GM21390 (cell line): ENCODE measurements around the gene LRRK1.

Source experiments
- ATAC-seq: cut with Tn5 transposase; IDR thresholded peaks from one replicate; pipeline ENCODE4 v1.9.1; 2021; ENCODE audit not compliant: unreplicated experiment

Gene LRRK1

DNA sequence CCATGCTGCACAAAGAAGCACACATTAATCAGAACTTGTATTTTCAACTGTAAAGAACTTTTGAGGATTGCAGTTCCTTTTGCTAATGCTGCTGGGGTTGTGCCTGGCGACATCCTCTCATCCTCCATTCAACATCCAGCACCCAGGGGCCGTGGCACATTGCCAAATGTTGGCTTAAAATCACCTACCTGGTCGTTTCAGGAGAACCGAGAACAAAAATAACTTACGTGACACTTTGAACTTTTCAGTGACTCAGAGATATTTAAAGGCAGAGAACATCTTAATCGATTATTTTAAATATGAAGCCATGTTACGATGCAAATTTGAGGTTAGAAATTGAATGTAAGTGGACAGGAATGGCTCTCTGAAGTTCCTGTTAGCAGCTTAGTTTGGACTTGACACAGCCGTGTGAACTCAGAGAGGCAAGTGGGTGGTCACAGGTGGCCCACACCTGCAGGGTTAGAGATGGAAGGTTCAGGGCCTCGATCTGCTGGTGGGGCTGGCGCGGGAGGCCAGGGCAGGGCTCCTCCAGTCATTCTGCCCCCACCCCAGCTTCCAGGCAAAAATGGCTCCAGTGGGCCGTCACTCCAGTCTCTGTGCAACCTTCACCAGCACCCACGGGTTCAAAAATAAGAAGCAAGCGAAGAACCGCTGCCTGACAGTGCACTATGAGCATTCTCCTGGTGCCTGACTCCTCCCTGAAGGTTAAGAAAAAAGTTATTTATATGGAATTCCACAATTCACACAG lies 12.2 kb downstream of the LRRK1 start:
- ATAC-seq: peak; percentile 58

DNA sequence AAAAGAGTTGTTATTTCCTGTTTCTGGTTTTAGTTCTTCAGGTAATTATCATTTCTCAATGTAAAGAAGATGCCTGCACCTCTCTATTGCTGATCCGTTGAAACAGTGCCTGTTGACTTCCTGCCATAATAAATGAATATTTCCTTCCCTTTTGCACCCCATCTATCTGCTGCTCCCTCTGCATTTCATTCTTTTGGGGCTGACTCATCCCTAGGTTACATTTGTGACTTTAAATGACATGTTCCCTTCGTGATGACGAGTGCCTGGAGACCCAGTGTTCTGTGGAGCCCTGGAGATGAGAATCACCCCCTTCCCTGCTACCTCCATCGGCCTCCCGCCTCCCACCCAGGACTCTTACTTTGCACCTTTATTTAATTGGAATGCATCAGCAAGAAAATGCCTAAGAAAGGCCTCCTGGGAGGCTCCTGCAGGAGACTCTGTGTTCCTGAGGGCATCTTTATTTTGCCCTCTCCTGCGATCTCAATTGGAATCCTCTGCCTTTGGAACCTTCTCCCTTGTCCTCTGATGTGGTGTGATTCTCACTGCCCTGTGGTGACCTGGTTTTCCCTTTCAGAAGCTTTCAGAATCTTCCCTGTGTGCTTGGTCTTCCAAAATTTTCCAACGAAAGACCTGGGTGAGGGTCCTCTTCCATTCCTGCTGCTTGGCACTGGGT lies 13.7 kb downstream of the LRRK1 start:
- ATAC-seq: no peak

DNA sequence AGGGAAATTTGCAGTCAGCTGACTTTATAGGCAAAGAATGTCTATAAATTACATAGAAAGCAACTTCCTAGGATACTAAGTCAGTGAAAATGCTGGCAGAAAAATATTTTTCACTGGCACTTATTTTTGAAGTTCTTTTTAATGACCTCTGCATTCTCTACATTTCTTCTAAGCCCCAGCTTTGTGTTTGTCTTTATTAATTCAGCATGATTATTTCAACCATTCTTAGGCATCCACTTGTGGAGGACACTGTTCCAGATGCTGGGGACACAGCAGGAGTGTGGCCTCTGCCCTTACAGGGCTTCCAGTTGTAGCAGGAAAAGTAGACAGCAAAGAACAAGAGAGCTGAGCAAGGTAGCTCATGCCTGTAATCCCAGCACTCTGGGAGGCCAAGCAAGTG lies 15.0 kb downstream of the LRRK1 start:
- ATAC-seq: no peak

DNA sequence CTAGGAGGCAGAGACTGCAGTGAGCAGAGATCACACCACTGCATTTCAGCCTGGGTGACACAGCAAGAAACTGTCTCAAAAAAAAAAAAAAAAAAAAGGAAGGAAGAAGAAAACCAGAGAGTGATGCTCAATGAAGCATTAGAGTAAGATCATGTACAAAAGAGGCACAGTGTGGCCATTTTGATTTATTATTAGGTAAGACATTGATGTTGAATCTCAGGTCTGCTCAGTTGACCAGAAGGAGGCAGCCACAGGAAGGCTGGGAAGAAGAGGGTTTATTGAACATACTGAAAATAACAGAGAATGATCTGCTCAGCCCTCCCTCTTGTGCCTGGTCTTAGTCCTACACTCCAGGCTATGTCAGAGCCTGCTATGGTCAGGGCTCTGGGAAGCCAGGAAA lies 15.6 kb downstream of the LRRK1 start:
- ATAC-seq: no peak

DNA sequence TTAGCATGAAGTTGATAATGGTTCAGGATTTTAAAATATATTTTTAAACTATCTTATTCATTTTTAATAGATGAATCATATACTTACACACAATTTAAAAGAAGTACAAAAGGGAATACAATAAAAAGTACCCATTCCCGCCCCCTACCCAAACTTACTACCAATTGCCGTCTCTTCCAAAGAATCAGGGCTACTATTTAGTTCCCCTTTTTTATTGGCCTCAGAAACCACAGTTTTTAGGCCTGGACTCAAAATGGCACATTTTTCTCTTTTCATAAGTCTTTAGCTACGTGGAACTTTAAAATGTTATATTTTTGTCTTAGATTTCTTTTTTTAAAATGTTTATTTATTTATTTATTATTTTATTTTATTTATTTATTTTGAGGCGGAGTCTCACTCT lies 18.0 kb downstream of the LRRK1 start:
- no peak for ATAC-seq

DNA sequence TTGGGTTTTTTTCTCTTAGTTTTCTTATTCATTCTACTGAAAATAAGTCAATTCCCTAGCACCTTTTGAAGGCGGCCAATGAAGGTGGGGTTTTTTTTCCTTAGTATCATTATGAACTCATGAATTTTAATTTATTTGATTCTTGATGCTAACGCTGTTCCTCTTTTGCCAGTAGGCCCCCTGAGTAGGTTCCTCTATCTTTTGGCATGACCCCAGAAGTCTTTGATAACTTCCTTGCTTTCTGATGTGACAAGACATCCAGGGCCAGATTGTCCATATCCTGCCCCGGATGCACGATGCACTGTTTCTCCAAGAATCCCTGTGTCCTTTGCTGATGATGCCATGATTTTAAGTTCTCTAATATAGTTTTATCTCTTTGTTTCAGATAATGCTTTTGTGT lies 20.6 kb downstream of the LRRK1 start:
- ATAC-seq: no peak

DNA sequence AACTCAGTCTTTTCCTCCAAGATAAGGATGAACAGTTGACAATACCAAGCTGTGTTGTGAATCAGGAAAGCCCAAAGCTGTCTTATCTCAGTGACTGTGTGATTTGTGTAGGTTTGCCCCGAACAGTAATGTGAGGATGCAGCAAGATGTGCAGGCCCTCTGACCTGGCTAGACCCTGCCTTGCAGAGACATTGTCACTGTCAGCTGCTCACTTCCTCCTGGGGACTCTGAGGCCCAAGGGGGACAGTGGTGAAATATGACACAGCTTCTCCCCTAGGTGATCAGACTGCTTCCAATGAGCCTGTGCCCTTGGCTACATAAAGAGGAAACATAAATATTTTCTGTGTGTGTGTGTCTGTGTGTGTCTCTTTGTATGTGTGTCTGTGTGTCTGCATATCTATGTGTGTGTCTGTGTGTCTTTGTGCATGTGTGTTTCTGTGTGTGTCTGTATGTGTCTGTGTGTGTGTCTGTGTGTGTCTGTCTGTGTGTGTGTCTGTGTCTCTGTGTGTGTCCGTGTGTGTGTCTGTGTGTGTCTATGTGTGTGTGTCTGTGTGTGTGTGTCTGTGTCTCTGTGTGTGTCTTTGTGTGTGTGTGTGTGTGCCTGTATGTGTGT lies 21.7 kb downstream of the LRRK1 start:
- ATAC-seq: peak; percentile 59

DNA sequence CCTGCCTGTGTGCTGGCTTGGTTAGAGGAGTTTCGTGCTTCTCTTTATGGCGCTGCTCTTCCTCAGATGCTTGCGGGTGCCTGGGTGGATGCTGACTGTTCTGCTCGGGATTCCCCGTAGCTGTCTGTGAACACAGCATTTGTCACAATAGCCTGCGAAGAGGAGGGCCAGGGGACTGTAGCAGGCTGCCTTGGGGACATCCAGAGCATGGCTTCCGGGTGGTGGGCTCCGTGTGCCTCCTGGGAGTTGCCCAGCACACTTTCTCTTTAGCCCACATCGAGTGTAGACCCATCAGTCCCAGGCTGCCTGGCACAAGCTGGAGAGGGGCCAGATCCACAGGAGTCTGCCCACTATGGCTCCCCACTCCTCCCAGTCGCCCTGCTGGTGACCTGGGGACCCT lies 22.4 kb downstream of the LRRK1 start:
- ATAC-seq: peak; percentile 60

DNA sequence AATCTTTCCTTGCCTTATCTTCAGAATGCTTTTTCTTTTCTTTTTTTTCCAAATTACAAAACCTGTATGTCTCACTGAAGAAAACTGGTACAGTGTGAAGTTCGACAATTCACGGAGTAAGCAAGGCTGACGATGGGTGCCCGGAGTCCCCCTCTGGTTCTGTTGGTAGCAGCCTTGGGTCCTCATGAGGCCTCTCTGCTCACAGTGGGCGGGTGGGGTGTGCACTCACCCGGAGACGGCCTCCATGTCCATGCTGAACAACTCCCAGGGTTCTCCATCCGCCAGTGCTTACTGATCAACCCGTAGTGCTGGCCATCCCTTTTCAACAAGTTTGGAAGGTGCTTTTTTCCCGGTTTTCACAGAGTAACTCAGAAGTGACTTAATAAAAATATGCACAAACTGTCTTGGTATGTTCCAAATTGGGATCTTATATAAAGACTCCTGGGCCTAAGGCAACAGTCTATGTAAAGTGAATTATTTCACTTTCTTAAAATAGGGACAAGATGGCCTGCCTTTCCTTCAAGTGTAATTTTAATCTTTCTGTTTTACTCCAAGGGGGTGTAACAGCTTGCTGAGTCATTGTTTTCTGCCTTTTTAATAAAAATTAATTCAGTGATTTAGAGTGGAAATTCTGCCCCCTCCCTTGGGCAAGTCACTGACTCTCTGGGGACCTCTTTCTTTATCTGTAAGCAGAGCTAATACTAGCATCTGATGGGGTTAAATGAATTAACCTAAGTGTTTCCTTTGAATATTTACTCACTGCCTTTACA lies 23.7 kb downstream of the LRRK1 start:
- ATAC-seq: no peak

DNA sequence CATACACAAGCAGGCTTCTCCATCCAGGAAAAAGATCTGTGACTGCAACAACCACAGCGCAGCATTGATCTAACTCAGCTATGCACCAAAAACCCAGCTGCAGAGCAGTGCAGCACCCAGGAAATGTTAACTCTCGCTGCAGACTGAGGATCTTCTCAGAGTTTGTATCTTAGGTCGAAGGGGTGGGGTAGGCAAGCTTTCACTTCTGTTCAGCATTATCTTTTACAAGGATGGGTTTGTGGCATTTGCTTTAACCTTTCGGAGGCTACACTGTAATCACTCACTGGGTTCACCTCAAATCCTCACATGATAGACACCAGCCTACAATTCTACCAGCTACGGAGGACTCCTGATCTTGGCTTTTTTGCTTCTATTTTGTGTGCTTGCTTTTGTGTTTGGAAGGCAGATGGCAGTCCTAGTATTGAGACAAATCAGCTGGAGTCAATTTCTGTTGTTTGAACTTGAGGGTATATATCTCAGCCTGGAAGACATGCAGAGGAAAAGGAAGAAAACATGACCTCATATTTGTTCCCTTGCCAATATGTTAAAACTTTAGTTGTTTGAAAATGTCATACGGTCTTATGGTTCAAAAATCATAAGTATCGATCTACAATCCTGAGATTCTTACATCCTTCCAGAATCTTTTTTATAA lies 25.2 kb downstream of the LRRK1 start:
- ATAC-seq: peak; percentile 30

DNA sequence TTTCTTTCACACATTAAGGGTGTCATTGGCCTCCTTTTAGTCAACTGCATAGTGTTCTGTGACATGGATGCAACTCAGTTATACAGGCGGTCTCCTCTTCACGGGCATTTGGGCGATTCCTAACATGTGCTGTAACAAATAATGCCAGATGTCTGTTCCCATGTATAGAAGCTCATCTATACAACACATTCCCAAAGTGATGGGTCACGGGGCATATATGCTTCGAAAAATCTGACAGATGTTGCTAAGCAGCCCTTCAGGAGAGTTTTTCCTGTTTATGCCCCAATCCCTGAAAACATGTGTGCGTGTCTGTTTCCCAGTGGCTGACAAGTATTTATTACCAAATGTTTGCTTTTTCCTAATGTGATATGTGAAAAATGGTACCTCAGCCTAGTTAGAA lies 25.8 kb downstream of the LRRK1 start:
- no peak for ATAC-seq

DNA sequence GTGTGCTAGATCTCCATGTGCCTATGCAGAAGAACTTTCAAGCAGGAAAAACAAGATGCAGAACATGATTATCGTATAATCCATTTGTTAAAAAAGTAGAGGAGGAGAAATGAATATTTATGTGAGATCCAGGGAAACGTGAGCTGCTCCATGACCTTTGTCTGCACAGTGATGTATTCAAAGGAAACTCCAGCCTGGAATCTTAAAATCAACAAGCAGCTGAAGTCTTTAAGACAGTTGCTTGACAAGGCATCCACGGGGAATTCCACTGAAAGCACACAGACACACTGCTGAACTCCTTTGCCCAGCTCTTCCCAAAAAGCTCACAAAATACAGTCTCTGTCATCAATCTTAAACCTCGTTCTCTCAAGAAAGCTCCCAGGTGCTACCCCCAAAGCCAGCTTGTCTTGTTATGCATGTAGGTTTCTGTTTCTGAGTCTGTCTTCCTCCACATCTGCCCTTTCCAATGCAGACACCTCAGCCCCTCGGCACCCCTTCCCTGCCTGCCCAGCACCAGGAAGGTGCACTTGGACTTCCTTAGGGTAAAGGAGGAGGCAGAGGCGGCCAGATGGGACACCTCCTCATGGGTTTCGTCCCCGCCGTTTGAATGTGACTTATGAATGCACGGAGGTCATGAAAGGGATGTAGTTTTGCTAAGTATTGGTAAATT lies 28.7 kb downstream of the LRRK1 start:
- ATAC-seq: no peak

DNA sequence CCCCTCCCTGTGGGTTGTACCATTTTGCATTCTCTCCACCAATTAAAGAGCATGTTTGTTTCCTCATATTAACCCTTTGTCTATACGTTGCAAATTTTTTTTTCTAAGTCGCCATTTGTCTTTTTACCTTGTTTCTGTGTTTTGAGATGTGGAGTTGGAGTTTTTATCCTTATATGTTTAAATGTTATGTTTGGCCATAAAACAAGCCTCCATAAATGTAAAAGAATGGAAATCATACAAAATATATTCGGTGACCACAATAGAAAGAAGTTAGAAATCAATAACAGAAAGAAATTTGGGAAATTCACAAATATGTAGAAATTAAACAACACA lies 29.2 kb downstream of the LRRK1 start:
- no peak for ATAC-seq

DNA sequence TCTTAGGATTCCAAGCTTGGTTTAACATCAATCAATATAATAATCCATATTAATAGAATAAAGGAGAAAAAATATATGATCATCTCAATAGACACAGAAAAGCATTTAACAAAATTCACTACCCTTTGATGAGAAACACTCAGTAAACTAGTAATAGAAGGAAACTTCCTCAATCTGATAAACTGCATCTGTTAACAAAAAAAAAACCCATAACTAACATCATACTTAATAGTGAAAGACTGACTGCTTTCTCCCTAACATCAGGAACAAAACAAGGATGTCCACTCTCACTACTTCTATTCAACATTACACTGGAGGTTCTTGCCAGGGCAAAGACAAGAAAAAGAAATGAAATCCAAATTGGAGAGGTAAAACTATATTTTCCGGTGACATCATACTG lies 30.5 kb downstream of the LRRK1 start:
- ATAC-seq: no peak

DNA sequence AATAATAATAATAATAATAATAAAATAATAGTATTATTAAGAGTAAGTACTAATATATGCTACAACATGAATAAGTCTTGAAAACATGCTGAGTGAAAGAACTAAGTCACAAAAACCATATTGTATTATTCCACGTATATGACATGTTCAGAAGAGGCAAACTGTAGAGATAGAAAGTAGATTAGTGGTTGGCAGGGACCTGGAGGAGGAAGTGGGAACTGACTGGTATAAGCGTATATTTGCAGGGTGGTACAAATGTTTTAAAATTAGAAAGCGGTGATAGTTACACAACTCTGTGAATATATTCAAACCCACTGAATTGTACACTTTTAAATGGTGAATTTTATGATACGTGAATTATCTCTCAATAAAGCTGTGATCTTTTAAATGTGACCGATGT lies 32.8 kb downstream of the LRRK1 start:
- no peak for ATAC-seq

DNA sequence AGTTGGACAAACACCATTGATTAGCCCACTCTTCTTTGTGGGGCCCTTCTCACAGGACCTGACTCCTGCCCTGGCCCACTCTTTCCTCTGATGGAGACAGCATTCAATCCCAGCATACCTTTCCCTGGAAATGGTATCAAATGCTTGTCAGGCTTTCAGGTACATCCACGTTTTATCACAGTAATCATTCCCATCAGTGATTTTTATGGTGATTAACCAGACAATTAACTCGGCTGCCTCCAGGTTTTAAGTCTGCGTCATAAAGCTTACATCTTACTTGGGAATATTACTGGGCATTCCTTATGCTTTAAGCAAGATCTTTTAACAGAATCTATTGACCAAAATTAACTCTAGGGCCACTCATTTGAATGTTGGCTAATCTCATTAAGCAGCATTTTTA lies 33.4 kb downstream of the LRRK1 start:
- ATAC-seq: no peak

DNA sequence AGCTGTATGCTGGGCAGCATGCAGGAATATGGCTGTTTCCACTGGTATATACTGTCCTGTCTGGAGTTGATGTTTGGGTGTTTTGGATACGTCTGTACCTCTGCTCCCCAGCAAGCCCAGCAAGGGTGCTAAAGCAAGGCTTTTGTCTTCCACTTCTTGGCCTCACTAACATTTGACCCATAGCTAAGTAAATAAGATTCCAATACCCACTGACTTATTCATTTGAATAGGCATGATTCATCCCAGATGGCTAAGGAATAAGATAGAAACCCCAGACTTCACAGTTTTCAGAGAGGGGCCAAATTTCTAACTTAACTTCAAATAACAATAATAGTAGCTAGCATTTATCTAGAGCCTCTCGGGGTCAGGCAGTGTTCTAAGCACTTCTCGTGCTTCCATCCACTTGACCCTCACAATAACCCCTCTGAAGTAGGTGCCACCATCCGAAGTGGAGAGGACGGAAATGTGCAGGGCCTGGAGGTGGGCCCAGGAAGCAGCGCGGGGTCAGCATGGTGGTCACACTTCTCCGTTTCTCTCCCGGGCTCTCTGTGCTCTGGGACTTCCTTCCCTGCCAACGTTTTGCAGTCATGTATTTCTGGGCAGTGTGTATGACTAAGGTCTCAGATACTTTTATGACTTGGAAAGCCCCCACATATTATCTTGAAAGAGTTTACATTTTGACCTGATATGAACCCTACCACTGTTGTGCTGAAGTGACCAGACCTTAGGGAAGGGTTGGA lies 39.3 kb downstream of the LRRK1 start:
- ATAC-seq: no peak

DNA sequence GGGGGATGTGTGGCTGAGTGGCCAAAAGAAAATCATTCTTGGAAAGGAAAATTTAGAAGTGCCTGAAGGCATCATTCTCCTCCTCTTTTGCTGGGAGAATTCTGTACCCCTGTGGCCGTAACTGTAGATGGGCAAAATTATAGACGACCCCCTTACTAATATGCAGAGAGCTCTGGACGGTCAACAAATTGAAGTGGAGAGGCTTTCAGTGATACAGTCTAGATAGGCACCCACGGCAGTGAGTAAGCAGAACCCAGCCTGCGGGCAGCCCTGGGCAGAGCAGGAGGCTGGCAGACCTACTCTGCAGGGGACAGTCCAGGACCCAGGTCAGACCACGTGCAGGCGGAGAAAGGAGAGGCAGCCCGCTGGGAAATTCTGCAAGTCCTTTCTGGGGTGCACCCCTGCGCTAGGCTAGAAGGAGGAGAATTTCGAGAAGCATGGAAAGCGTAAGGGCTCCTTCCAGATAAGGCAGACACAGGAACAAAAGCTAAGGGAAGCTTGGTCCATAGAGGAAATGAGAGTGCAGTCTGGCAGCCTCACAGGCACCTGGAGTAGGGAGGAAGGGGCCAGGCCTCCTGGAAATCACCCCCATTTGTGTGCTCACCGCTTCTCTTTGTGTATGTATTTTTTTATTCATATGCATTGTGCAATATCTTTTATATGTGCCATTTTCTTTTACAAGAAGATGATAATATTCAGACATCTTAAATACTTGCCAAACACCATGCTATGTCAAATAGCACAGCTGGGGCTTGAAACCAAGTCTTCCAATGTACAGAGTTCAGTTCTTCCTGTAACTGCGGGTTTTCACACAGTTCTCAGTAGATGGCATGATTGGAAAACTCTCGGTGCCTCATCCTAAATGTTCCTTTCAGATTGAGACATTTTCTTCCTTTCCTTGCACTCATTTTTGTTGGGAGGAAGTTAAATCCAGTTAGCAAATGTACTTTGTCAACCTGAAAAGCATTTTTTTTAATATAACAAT lies 40.2 kb downstream of the LRRK1 start:
- ATAC-seq: no peak

DNA sequence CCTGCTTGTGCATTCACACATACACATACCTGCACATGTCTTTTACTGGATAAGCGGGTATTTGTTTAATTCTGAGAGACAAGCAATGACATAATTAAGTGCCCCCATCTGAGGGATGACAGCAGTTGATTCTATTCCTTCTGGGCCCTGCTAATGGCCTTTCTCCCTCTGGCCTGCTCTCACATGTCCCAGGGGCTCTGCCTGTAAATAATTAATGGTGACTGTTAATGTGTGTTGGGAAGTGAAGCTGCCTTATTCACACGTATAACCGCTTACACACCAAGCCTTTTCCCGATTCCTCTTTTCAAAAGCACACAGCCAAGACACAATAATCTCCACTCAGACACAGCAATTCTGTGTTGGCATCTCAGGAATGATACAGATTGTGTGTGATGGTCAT lies 47.8 kb downstream of the LRRK1 start:
- peak; percentile 68 for ATAC-seq
